SK-N-SH (cell line): ENCODE data around the gene TDRD10. TPM values are rescaled to one million over a fixed set of nuclear protein-coding genes. Genes with fewer than 3 reads are reported as not detected.

ENCODE experiments used
- CTCF ChIA-PET: fragments of 300-600, 350-600 bp; formaldehyde crosslinking; extraction: SDS; loops from one replicate; lab custom pipeline; 2021; lab: Yijun Ruan, JAX
- POLR2A ChIA-PET: fragments of 350-600 bp; sonication (Branson Sonifier 250); formaldehyde crosslinking; extraction: SDS; loops from one replicate; lab custom pipeline; 2020; ENCODE audit warnings: antibody characterized with exemption, inconsistent platforms; lab: Yijun Ruan, JAX
- DNase-seq: peaks from one replicate; pipeline ENCODE4 v3.0.0; 2012
- H2AFZ ChIP-seq: fragments of 200-600 bp; sonication (generic); 2 replicates; pipeline ENCODE4 v1.8.1; 2016; ENCODE audit warnings: antibody characterized with exemption, mild to moderate bottlenecking, low read depth
- H3F3A ChIP-seq: fragments of 200-600 bp; sonication (generic); replicated peaks from 2 replicates; pipeline ENCODE3; 2016; ENCODE audit warnings: antibody characterized with exemption, mild to moderate bottlenecking; ENCODE audit not compliant: insufficient read depth
- H3K27ac ChIP-seq, 2 experiments: fragments of 200-500 bp in 1 of 2; fragments of 200-600 bp in 1 of 2; sonication (Bioruptor generic) in 1 of 2; sonication (generic), shearing (Covaris generic) in 1 of 2; 2 replicates each; pipeline versions ENCODE4 v1.5.1 to v1.6.1; 2014 to 2016; ENCODE audit warnings: low read depth in 2 of 2, inconsistent platforms in 1 of 2, low read length in 1 of 2, mild to moderate bottlenecking in 1 of 2, mixed read lengths in 1 of 2
- H3K27me3 ChIP-seq: fragments of 200-600 bp; sonication (generic), shearing (Covaris generic); 2 replicates; pipeline ENCODE4 v1.6.1; 2016; ENCODE audit warnings: mixed run types; ENCODE audit not compliant: insufficient read depth
- H3K36me3 ChIP-seq, 2 experiments: fragments of 200-500 bp in 1 of 2; fragments of 200-600 bp in 1 of 2; sonication (Bioruptor generic) in 1 of 2; sonication (generic) in 1 of 2; replicated peaks in 1 of 2; 2 replicates each; pipeline versions ENCODE3 to v1.5.1; 2014 to 2016; ENCODE audit warnings: low read length in 1 of 2, mild to moderate bottlenecking in 1 of 2; ENCODE audit not compliant: insufficient read depth in 2 of 2, control insufficient read depth in 1 of 2
- H3K4me1 ChIP-seq, 2 experiments: fragments of 200-500 bp in 1 of 2; fragments of 200-600 bp in 1 of 2; sonication (Bioruptor generic) in 1 of 2; sonication (generic), shearing (Covaris generic) in 1 of 2; 2 replicates each; pipeline versions ENCODE4 v1.5.1 to v1.6.1; 2014 to 2016; ENCODE audit warnings: low read depth in 1 of 2, low read length in 1 of 2, mixed run types in 1 of 2; ENCODE audit not compliant: insufficient read depth in 2 of 2, control insufficient read depth in 1 of 2
- H3K4me2 ChIP-seq: fragments of 200-600 bp; sonication (generic), shearing (Covaris generic); 2 replicates; pipeline ENCODE4 v1.6.1; 2017; ENCODE audit warnings: mixed run types
- H3K4me3 ChIP-seq, 2 experiments: fragments of 200-500 bp in 1 of 2; fragments of 200-600 bp in 1 of 2; sonication (Bioruptor generic) in 1 of 2; sonication (generic), shearing (Covaris generic) in 1 of 2; 2 replicates each; pipeline versions ENCODE4 v1.5.1 to v1.8.1; 2014 to 2016; ENCODE audit warnings: low read depth in 2 of 2, inconsistent platforms in 1 of 2, low read length in 1 of 2, mild to moderate bottlenecking in 1 of 2, mixed read lengths in 1 of 2, moderate library complexity in 1 of 2
- H3K79me2 ChIP-seq: fragments of 200-600 bp; sonication (generic); 2 replicates; pipeline ENCODE4 v1.8.1; 2017; ENCODE audit warnings: mild to moderate bottlenecking; ENCODE audit not compliant: insufficient read depth
- H3K9ac ChIP-seq: fragments of 200-600 bp; sonication (generic); 2 replicates; pipeline ENCODE4 v1.6.1; 2017; ENCODE audit warnings: mixed run types
- H3K9me2 ChIP-seq: fragments of 200-600 bp; sonication (generic); 2 replicates; pipeline ENCODE4 v1.6.1; 2017; ENCODE audit warnings: mixed run types
- H3K9me3 ChIP-seq: fragments of 200-600 bp; sonication (generic); 2 replicates; pipeline ENCODE4 v1.6.1; 2017; ENCODE audit warnings: mixed run types, mild to moderate bottlenecking, moderate library complexity
- H4K20me1 ChIP-seq: fragments of 200-600 bp; sonication (generic); 2 replicates; pipeline ENCODE4 v1.6.1; 2017; ENCODE audit warnings: mild to moderate bottlenecking, mixed run types; ENCODE audit not compliant: insufficient read depth
- EZH2phosphoT487 ChIP-seq: fragments of 200-600 bp; sonication (generic); IDR thresholded peaks from 2 replicates; pipeline ENCODE4 v1.6.1; 2017; ENCODE audit warnings: low read depth, mixed run types, mild to moderate bottlenecking, antibody characterized with exemption, moderate library complexity, borderline replicate concordance
- FOXM1 ChIP-seq: IDR thresholded peaks from 2 replicates; pipeline ENCODE4 v1.4.0; 2012; ENCODE audit warnings: low read depth, mild to moderate bottlenecking
- GATA2 ChIP-seq: sonication (generic); formaldehyde crosslinking; IDR thresholded peaks from 2 replicates; pipeline ENCODE4 v1.5.0; 2020; ENCODE audit warnings: mild to moderate bottlenecking, missing genetic modification reagents
- JUND ChIP-seq: IDR thresholded peaks from 2 replicates; pipeline ENCODE4 v1.4.0; 2012
- MAX ChIP-seq: IDR thresholded peaks from 2 replicates; pipeline ENCODE4 v1.4.0; 2012; ENCODE audit warnings: low read depth
- RCOR1 ChIP-seq: fragments of 150-350 bp; IDR thresholded peaks from 2 replicates; pipeline ENCODE4 v1.6.1; 2017; ENCODE audit warnings: antibody characterized with exemption, low read length
- SIN3A ChIP-seq: IDR thresholded peaks from 2 replicates; pipeline ENCODE4 v1.6.1; 2012; ENCODE audit warnings: low read depth, mild to moderate bottlenecking, low read length, moderate library complexity, borderline replicate concordance
- SMC3 ChIP-seq: IDR thresholded peaks from 2 replicates; pipeline ENCODE4 v1.6.1; 2012; ENCODE audit warnings: low read depth, low read length, improper control_type of control experiment
- TCF12 ChIP-seq: IDR thresholded peaks from 2 replicates; pipeline ENCODE4 v1.4.0; 2012
- TEAD4 ChIP-seq: IDR thresholded peaks from 2 replicates; pipeline ENCODE4 v1.4.0; 2012; ENCODE audit warnings: mild to moderate bottlenecking, borderline replicate concordance; ENCODE audit not compliant: insufficient read depth
- USF2 ChIP-seq: fragments of 150-350 bp; IDR thresholded peaks from 2 replicates; pipeline ENCODE4 v1.6.1; 2017; ENCODE audit warnings: antibody characterized with exemption, low read length, low read depth, borderline replicate concordance
- YY1 ChIP-seq: IDR thresholded peaks from 2 replicates; pipeline ENCODE4 v1.4.0; 2012; ENCODE audit warnings: low read depth, mild to moderate bottlenecking
- WGBS: methylation state at CpG from one replicate; pipeline ENCODE4 v1.1.6; 2017; ENCODE audit warnings: low lambda C conversion rate; 5-methylcytosine and 5-hydroxymethylcytosine counted together
- polyA plus RNA-seq, 3 experiments: library from polyadenylated mRNA; depleted of rRNA; stranded (reverse); fragments of >200 nt; gene quantifications; 2 replicates each; pipeline ENCODE4 v1.2.3, GENCODE V29; 2012

TDRD10 gene
- polyA plus RNA-seq, 1 of the 3 experiments (the other 2 are of a cell fraction), result not detected

GRCh38 chr1:154495496-154496273 is 6.3 kb upstream of the TDRD10 start:
- no peaks in the 10 kb centered on the region for H3K36me3 ChIP-seq
- H3F3A ChIP-seq, result no peaks in the 10 kb centered on the region
- no peaks in the 10 kb centered on the region for H3K9me3 ChIP-seq
- H2AFZ ChIP-seq, result no peak overlapping the region
- no peak overlapping the region for H3K4me2 ChIP-seq
- H3K4me1 ChIP-seq, result peaks cover 0 to 7% of the 10 kb centered on the region in 2 experiments; a peak in 1 of 4 replicates
- no peak for TF ChIP-seq SMC3
- H3K79me2 ChIP-seq, result no peaks in the 10 kb centered on the region
- H4K20me1 ChIP-seq, result no peaks in the 10 kb centered on the region
- POLR2A ChIA-PET, result no interaction called here
- no peak overlapping the region for H3K27ac ChIP-seq
- DNase-seq, result no peak
- H3K4me3 ChIP-seq, result no peak overlapping the region
- no peaks in the 10 kb centered on the region for H3K9me2 ChIP-seq
- H3K9ac ChIP-seq, result no peak overlapping the region
- H3K27me3 ChIP-seq, result peaks cover 71% of the 10 kb centered on the region
- CTCF ChIA-PET, result interaction anchor here (1.0 to 2.1 kb wide), 4 partner anchors 11 to 57 kb away, joined by 3 to 19 read pairs (median 3); no protein-coding TSS in a partner anchor
- WGBS, result 59% methylated on average over 8 of the region's 8 CpGs

- peaks cover 71% of the 10 kb centered on the region for H3K27me3 ChIP-seq
- no peaks in the 10 kb centered on the region for H3K36me3 ChIP-seq
- no peaks in the 10 kb centered on the region for H3K79me2 ChIP-seq
- ChIA-PET POLR2A (no interaction called here), CTCF (interaction anchor here (0.9 kb wide), 2 partner anchors 17 to 50 kb away, joined by 3 to 4 read pairs; no protein-coding TSS in a partner anchor)
- no peak for DNase-seq
- H3K9me2 ChIP-seq, result no peaks in the 10 kb centered on the region
- peaks cover 0 to 7% of the 10 kb centered on the region in 2 experiments; a peak in 1 of 4 replicates for H3K4me1 ChIP-seq
- no peak overlapping the region for H3K27ac ChIP-seq
- H2AFZ ChIP-seq, result no peak overlapping the region
- 75% methylated on average over 5 of the region's 5 CpGs for WGBS
- H3K9ac ChIP-seq, result no peak overlapping the region
- H3K4me3 ChIP-seq, result no peak overlapping the region
- H4K20me1 ChIP-seq, result no peaks in the 10 kb centered on the region
- TF ChIP-seq GATA2 (CRISPR knock-in tag) (no peak), YY1 (no peak), SIN3A (no peak), EZH2phosphoT487 (no peak), MAX (no peak), USF2 (no peak), TCF12 (no peak), JUND (no peak), RCOR1 (no peak), SMC3 (no peak), FOXM1 (no peak), TEAD4 (no peak)
- H3F3A ChIP-seq, result no peaks in the 10 kb centered on the region
- H3K4me2 ChIP-seq, result no peak overlapping the region
- H3K9me3 ChIP-seq, result no peaks in the 10 kb centered on the region
Observed at GRCh38 chr1:154496383-154496782, 5.6 kb upstream of the TDRD10 start.
